IMR-90 (cell line): ENCODE measurements around the gene RIMKLA. TPM values are rescaled to one million over a fixed set of nuclear protein-coding genes. Genes with fewer than 3 reads are reported as not detected.

ENCODE experiments used
- ATAC-seq: fragments of 200-7000 bp; cut with Tn5 transposase; 2 replicates; pipeline ENCODE4 v1.9.1; 2020; ENCODE audit warnings: low read depth, mild to moderate bottlenecking, moderate library complexity
- BruUV-seq: library from RNA; stranded (reverse); fragments of 400-500 nt; replicated peaks from 2 replicates; lab custom pipeline; 2021; lab: Mats Ljungman, UMichigan
- CTCF ChIA-PET: fragments of 300-600 bp; formaldehyde crosslinking; extraction: SDS; loops from one replicate; lab custom pipeline; 2021; ENCODE audit warnings: antibody characterized with exemption; lab: Yijun Ruan, JAX
- POLR2A ChIA-PET: fragments of 300-600 bp; sonication (Branson Sonifier 250); formaldehyde crosslinking; loops from one replicate; lab custom pipeline; 2022; ENCODE audit warnings: antibody characterized with exemption; ENCODE audit not compliant: unreplicated experiment; lab: Charles Lee
- DNase-seq: peaks from one replicate; pipeline ENCODE4 v3.0.0; 2013
- H2AFZ ChIP-seq: replicated peaks from 2 replicates; pipeline ENCODE3; 2013; ENCODE audit warnings: low read length, mild to moderate bottlenecking; ENCODE audit not compliant: poor library complexity
- H2AK5ac ChIP-seq: 2 replicates; pipeline ENCODE4 v1.6.1; 2013; ENCODE audit warnings: low read depth, low read length, inconsistent platforms
- H2AK9ac ChIP-seq: replicated peaks from 2 replicates; pipeline ENCODE3; 2013; ENCODE audit warnings: mild to moderate bottlenecking, low read depth, low read length, moderate library complexity; ENCODE audit not compliant: poor library complexity
- H2BK120ac ChIP-seq: 2 replicates; pipeline ENCODE4 v1.6.1; 2013; ENCODE audit warnings: low read depth, low read length, inconsistent platforms
- H2BK15ac ChIP-seq: 3 replicates; pipeline ENCODE4 v1.6.1; 2013; ENCODE audit warnings: low read depth, low read length, inconsistent platforms
- H2BK20ac ChIP-seq: 2 replicates; pipeline ENCODE4 v1.6.1; 2013; ENCODE audit warnings: low read depth, mild to moderate bottlenecking, inconsistent platforms, low read length, moderate library complexity
- H2BK5ac ChIP-seq: 2 replicates; pipeline ENCODE4 v1.6.1; 2013; ENCODE audit warnings: mild to moderate bottlenecking, low read depth, low read length, inconsistent platforms; ENCODE audit not compliant: poor library complexity, severe bottlenecking
- H3K14ac ChIP-seq: replicated peaks from 2 replicates; pipeline ENCODE4 v1.6.1; 2013; ENCODE audit warnings: low read depth, low read length, inconsistent platforms
- H3K18ac ChIP-seq: 2 replicates; pipeline ENCODE4 v1.6.1; 2013; ENCODE audit warnings: low read depth, low read length, control low read depth
- H3K23ac ChIP-seq: 2 replicates; pipeline ENCODE4 v1.6.1; 2013; ENCODE audit warnings: low read depth, low read length, inconsistent platforms
- H3K27ac ChIP-seq: 2 replicates; pipeline ENCODE4 v1.5.1; 2013; ENCODE audit warnings: mild to moderate bottlenecking, control low read depth, low read length; ENCODE audit not compliant: insufficient read depth
- H3K27me3 ChIP-seq: 2 replicates; pipeline ENCODE4 v1.6.1; 2013; ENCODE audit warnings: low read length; ENCODE audit not compliant: control insufficient read depth, insufficient read depth
- H3K36me3 ChIP-seq: 2 replicates; pipeline ENCODE4 v1.6.1; 2013; ENCODE audit warnings: low read length, mixed read lengths; ENCODE audit not compliant: control insufficient read depth, insufficient read depth
- H3K4ac ChIP-seq: 2 replicates; pipeline ENCODE4 v1.6.1; 2013; ENCODE audit warnings: low read depth, low read length, inconsistent platforms
- H3K4me1 ChIP-seq: 2 replicates; pipeline ENCODE4 v1.6.1; 2013; ENCODE audit warnings: low read length, mixed read lengths; ENCODE audit not compliant: control insufficient read depth, insufficient read depth
- H3K4me2 ChIP-seq: 2 replicates; pipeline ENCODE4 v1.6.1; 2013; ENCODE audit warnings: low read depth, mild to moderate bottlenecking, control low read depth, low read length, moderate library complexity
- H3K4me3 ChIP-seq: 2 replicates; pipeline ENCODE4 v1.5.1; 2013; ENCODE audit warnings: low read depth, mild to moderate bottlenecking, control low read depth, low read length, moderate library complexity; ENCODE audit not compliant: insufficient read depth
- H3K56ac ChIP-seq: 2 replicates; pipeline ENCODE4 v1.6.1; 2013; ENCODE audit warnings: low read length, inconsistent platforms; ENCODE audit not compliant: insufficient read depth; ENCODE audit errors: extremely low read depth
- H3K79me1 ChIP-seq, 2 experiments: 2 replicates each; pipeline ENCODE4 v1.6.1; 2013; ENCODE audit warnings: low read length in 2 of 2, inconsistent platforms in 1 of 2, low read depth in 1 of 2
- H3K9ac ChIP-seq: 2 replicates; pipeline ENCODE4 v1.6.1; 2013; ENCODE audit warnings: low read depth, low read length, control low read depth
- H3K9me1 ChIP-seq: 2 replicates; pipeline ENCODE4 v1.6.1; 2013; ENCODE audit warnings: low read length, inconsistent platforms; ENCODE audit not compliant: insufficient read depth
- H3K9me3 ChIP-seq: 2 replicates; pipeline ENCODE4 v1.6.1; 2013; ENCODE audit warnings: low read length; ENCODE audit not compliant: control insufficient read depth, insufficient read depth
- H4K20me1 ChIP-seq: 2 replicates; pipeline ENCODE4 v1.6.1; 2013; ENCODE audit warnings: low read length, inconsistent platforms; ENCODE audit not compliant: insufficient read depth
- H4K5ac ChIP-seq: 2 replicates; pipeline ENCODE4 v1.6.1; 2013; ENCODE audit warnings: mild to moderate bottlenecking, low read depth, low read length, control low read depth
- H4K8ac ChIP-seq, 2 experiments: 2 replicates each; pipeline ENCODE4 v1.6.1; 2013; ENCODE audit warnings: low read depth in 2 of 2, low read length in 2 of 2, control low read depth in 1 of 2, inconsistent platforms in 1 of 2
- H4K91ac ChIP-seq: 2 replicates; pipeline ENCODE4 v1.6.1; 2013; ENCODE audit warnings: low read depth, low read length, inconsistent platforms; ENCODE audit not compliant: insufficient read depth
- BHLHE40 ChIP-seq: fragments of 150-350 bp; IDR thresholded peaks from 2 replicates; pipeline ENCODE4 v1.6.1; 2016; ENCODE audit warnings: mild to moderate bottlenecking, low read depth, low read length
- FOS ChIP-seq: fragments of 150-350 bp; IDR thresholded peaks from 2 replicates; pipeline ENCODE4 v1.6.1; 2016; ENCODE audit warnings: low read depth, low read length
- NFE2L2 ChIP-seq: fragments of 150-350 bp; IDR thresholded peaks from 2 replicates; pipeline ENCODE4 v1.6.1; 2016; ENCODE audit warnings: low read depth, mild to moderate bottlenecking, low read length
- POLR2A ChIP-seq: IDR thresholded peaks from 2 replicates; pipeline ENCODE4 v1.6.1; 2012; ENCODE audit warnings: mild to moderate bottlenecking, low read depth, low read length
- USF2 ChIP-seq: fragments of 150-350 bp; IDR thresholded peaks from 2 replicates; pipeline ENCODE4 v1.6.1; 2017; ENCODE audit warnings: mild to moderate bottlenecking, antibody characterized with exemption, low read length, low read depth
- WGBS, 2 experiments: methylation state at CpG; one replicate each; pipeline versions ENCODE4 v1.1.5 to v1.1.7; 2013; ENCODE audit warnings: missing lambda C conversion rate in 2 of 2; ENCODE audit not compliant: insufficient read length in 1 of 2; ENCODE audit errors: extremely low coverage in 2 of 2; 5-methylcytosine and 5-hydroxymethylcytosine counted together
- dilution Hi-C: fragments of 300-500 bp; cut with HindIII; formaldehyde crosslinking; loops from one replicate; pipeline ENCODE4 v1.14.3; 2018; ENCODE audit warnings: low sequenced_read_pairs; ENCODE audit not compliant: unreplicated experiment
- in situ Hi-C: fragments of 300-500 bp; cut with MboI; formaldehyde crosslinking; loops from 3 replicates; pipeline ENCODE4 v1.14.3; 2019; ENCODE audit warnings: low sequenced_read_pairs, inconsistent platforms, mixed read lengths
- intact Hi-C: fragments of 100-400 bp; cut with micrococcal nuclease; formaldehyde crosslinking; loops from 2 replicates; pipeline ENCODE4 v1.10.0; 2022
- polyA plus RNA-seq, 3 experiments: library from polyadenylated mRNA; depleted of rRNA; stranded (reverse); fragments of >200 nt; gene quantifications; 2 replicates each; pipeline ENCODE4 v1.2.3, GENCODE V29; 2012; ENCODE audit warnings: low replicate concordance in 1 of 3
- total RNA-seq: library from RNA; depleted of rRNA; stranded (reverse); fragments of >200 nt; gene quantifications from 2 replicates; pipeline ENCODE4 v1.2.3, GENCODE V29; 2012

Gene RIMKLA
- total and polyA plus RNA-seq, 2 of the 4 experiments (the other 2 are of a cell fraction): not detected

DNA sequence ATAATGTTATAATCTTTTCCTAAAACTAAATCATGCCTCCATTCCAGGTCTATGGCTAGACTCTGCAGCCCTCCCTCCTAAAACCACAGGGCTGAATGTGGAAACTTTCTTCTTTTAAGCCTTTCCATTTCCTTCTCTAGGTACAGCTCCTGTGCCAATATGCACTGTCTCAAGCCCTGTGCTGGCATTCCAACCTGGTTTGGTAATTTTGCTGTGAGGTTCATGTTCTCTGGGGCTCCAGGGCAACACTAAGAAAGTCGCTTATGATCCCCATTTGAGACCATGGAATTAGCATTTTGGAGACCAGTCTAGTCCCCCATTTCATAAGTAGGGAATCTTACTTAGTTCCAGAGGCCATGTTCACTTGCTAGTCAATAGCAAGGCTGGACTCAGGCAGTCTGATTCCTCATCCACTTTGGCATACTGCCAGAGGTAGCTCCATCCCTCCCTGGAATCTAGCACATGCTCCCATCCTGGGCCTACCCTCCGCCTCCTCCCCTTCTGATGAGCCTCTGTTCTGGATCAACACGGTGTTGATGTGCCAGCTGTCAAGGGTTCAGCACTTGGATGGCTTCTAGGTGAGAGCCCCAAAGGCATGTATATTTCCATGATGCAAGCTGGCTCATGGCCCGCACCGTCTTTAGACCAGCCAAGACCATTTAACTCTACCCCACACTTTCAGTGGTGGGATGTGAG lies 38.7 kb downstream of the RIMKLA start:
- no peaks in the 10 kb centered on the region for H3K9me3 ChIP-seq
- no peak overlapping the region for H3K56ac ChIP-seq
- no peak overlapping the region for H3K27ac ChIP-seq
- H3K9me1 ChIP-seq: no peaks in the 10 kb centered on the region
- BruUV-seq: no TSS peak
- no peaks in the 10 kb centered on the region for H3K79me1 ChIP-seq
- H2BK120ac ChIP-seq: no peak overlapping the region
- peaks cover 3% of the 10 kb centered on the region; the same call in 1 of the 2 replicates for H3K4me1 ChIP-seq
- H4K20me1 ChIP-seq: no peaks in the 10 kb centered on the region
- no peak overlapping the region for H2BK20ac ChIP-seq
- no peak overlapping the region for H2AK9ac ChIP-seq
- H2AFZ ChIP-seq: no peak overlapping the region
- H3K18ac ChIP-seq: no peak overlapping the region
- ChIA-PET POLR2A (no interaction called here), CTCF (no interaction called here)
- H3K36me3 ChIP-seq: no peaks in the 10 kb centered on the region
- no peak for ATAC-seq
- intact Hi-C loops (no loop called here), in situ Hi-C loops (no loop called here), dilution Hi-C loops (no loop called here)
- no peak overlapping the region for H3K14ac ChIP-seq
- H3K4me3 ChIP-seq: no peak overlapping the region
- H2BK15ac ChIP-seq: no peak overlapping the region
- H3K23ac ChIP-seq: no peak overlapping the region
- H3K4ac ChIP-seq: no peak overlapping the region
- peaks cover 41% of the 10 kb centered on the region for H3K27me3 ChIP-seq
- H4K91ac ChIP-seq: no peak overlapping the region
- H4K8ac ChIP-seq: no peak overlapping the region
- H2BK5ac ChIP-seq: no peak overlapping the region
- H3K4me2 ChIP-seq: no peak overlapping the region
- DNase-seq: no peak
- no peak overlapping the region for H2AK5ac ChIP-seq
- TF ChIP-seq POLR2A: no peak
- TF ChIP-seq NFE2L2: no peak
- no peak for TF ChIP-seq USF2
- TF ChIP-seq BHLHE40: no peak
- no peak for TF ChIP-seq FOS
- no CpG with 5 or more reads among the region's 5 CpGs for WGBS, 2 experiments
- no peak overlapping the region for H3K9ac ChIP-seq
- no peak overlapping the region for H4K5ac ChIP-seq
